ENCODE measurements around the gene TRIM6.

DNA sequence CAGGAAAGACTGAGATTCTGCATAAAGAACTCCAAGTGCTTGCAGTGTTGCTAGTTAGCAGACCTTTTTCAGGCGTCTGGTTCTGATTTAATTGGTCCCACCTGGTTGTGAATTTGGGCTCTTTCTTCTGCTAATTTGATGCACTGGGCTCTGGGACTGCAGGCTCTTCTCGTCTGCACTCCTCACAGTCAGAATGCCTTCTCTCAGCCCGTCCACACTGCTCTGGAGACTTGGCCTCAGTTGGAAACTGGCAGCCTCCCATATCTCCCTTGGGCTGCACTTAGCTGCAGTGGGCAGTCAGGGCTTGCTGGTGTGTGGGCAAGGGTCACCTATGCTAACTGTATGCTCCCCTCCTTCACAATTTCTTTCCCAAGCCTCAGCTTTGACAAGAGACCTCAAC lies 1.5 kb downstream of the TRIM6 start:
- TF ChIP-seq POLR2A (IDR thresholded peaks at IDR 0.05; ENCODE audit: low read depth, low read length) (no peak), TAF1 (IDR thresholded peaks at IDR 0.05; ENCODE audit: borderline replicate concordance, low read depth, low read length) (no peak), POLR2AphosphoS5 (IDR thresholded peaks at IDR 0.05; ENCODE audit: low read depth, low read length) (no peak)
